Ishikawa (cell line): ENCODE measurements around the gene GRXCR1.

Experiments
- CEBPB ChIP-seq: IDR thresholded peaks from 2 replicates; pipeline ENCODE4 v1.6.1; 2012
- CREB1 ChIP-seq: IDR thresholded peaks from 2 replicates; pipeline ENCODE4 v1.6.1; 2012; ENCODE audit warnings: low read depth
- EGR1 ChIP-seq: IDR thresholded peaks from 2 replicates; pipeline ENCODE4 v1.6.1; 2012
- EP300 ChIP-seq: IDR thresholded peaks from 2 replicates; pipeline ENCODE4 v1.6.1; 2012; ENCODE audit warnings: borderline replicate concordance
- FOXM1 ChIP-seq: IDR thresholded peaks from 2 replicates; pipeline ENCODE4 v1.6.1; 2012; ENCODE audit warnings: low read depth, borderline replicate concordance
- MAX ChIP-seq: IDR thresholded peaks from 2 replicates; pipeline ENCODE4 v1.6.1; 2012
- NFIC ChIP-seq: IDR thresholded peaks from 2 replicates; pipeline ENCODE4 v1.6.1; 2012
- RAD21 ChIP-seq: IDR thresholded peaks from 2 replicates; pipeline ENCODE4 v1.6.1; 2012; ENCODE audit warnings: low read depth
- REST ChIP-seq: IDR thresholded peaks from 2 replicates; pipeline ENCODE4 v1.6.1; 2012; ENCODE audit warnings: low read depth, mild to moderate bottlenecking
- TAF1 ChIP-seq: IDR thresholded peaks from 2 replicates; pipeline ENCODE4 v1.6.1; 2012; ENCODE audit warnings: low read depth, mild to moderate bottlenecking
- TCF12 ChIP-seq: IDR thresholded peaks from 2 replicates; pipeline ENCODE4 v1.6.1; 2012; ENCODE audit warnings: low read depth
- TEAD4 ChIP-seq: IDR thresholded peaks from 2 replicates; pipeline ENCODE4 v1.6.1; 2012
- USF1 ChIP-seq: IDR thresholded peaks from 2 replicates; pipeline ENCODE4 v1.6.1; 2012
- YY1 ChIP-seq: IDR thresholded peaks from 2 replicates; pipeline ENCODE4 v1.6.1; 2012; ENCODE audit warnings: low read depth
- ZBTB7A ChIP-seq: IDR thresholded peaks from 2 replicates; pipeline ENCODE4 v1.6.1; 2012; ENCODE audit warnings: low read depth

GRXCR1 gene

DNA sequence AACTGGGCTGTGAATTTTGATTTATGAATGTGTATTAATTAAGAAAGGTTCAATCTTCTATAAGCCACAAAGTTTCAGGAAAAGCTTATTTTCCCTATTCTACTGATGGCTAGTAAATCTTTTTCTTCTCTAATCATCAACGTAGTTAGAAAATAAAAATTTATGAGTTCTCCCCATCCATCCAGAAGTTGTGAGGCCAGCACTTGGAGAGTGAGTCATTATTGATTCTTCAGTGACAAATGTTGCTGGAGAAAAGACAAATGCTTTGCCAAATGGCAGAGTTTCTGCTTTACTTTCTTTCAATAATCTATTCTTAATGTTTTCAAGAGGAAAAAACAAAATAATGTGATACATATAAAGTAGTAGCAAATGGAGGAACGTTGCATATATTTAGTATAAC, 11.3 kb upstream of the GRXCR1 start:
- TF ChIP-seq RAD21 (no peak), TAF1 (no peak), FOXM1 (no peak), TCF12 (no peak), USF1 (no peak), EGR1 (no peak), YY1 (no peak)

DNA sequence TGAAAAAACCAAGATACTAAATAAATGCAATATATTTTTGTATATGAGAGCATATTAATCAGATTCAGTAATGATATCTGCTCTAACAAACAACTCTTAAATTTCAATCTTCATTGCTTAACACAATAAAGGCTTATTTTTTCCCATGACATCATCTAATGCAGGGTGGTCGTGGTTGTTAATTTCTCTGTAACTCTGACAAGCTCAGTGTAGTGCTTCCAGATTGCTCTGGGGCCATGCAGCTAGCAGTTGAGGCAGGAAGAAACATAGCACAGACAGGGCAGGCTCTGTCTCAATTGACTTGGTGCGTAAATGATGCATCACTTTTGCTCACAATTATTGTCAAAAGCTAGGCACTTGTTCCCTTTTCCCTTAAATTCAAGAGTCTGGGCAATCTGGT, 869 bp upstream of the GRXCR1 start:
- TF ChIP-seq CREB1 (no peak), ZBTB7A (no peak), EGR1 (no peak), MAX (no peak), EP300 (no peak), TCF12 (no peak), CEBPB (no peak), FOXM1 (no peak), TAF1 (no peak)

- TF ChIP-seq FOXM1: no peak
- TF ChIP-seq TEAD4: no peak
- no peak for TF ChIP-seq YY1
- TF ChIP-seq EGR1: no peak
- TF ChIP-seq EP300: no peak
Observed at GRCh38 chr4:42895452-42895851, 2.9 kb downstream of the GRXCR1 start.

GRCh38 chr4:42904986-42905385, 12.5 kb downstream of the GRXCR1 start:
- no peak for TF ChIP-seq NFIC
- no peak for TF ChIP-seq REST
- TF ChIP-seq EGR1: no peak
- no peak for TF ChIP-seq RAD21
- no peak for TF ChIP-seq EP300
- TF ChIP-seq USF1: no peak
- TF ChIP-seq TAF1: no peak
- TF ChIP-seq CEBPB: no peak
- TF ChIP-seq TEAD4: no peak
- TF ChIP-seq TCF12: no peak
- TF ChIP-seq FOXM1: no peak
- TF ChIP-seq MAX: no peak

GRCh38 chr4:42905591-42905990, 13.1 kb downstream of the GRXCR1 start:
- TF ChIP-seq FOXM1: no peak
- no peak for TF ChIP-seq TEAD4
- no peak for TF ChIP-seq REST
- no peak for TF ChIP-seq MAX
- no peak for TF ChIP-seq NFIC
- TF ChIP-seq USF1: no peak
- no peak for TF ChIP-seq CEBPB
- TF ChIP-seq ZBTB7A: no peak
- no peak for TF ChIP-seq TCF12

GRCh38 chr4:42906341-42906740, 13.8 kb downstream of the GRXCR1 start:
- TF ChIP-seq ZBTB7A (no peak), RAD21 (no peak), TAF1 (no peak), NFIC (no peak), YY1 (no peak), TEAD4 (no peak), FOXM1 (no peak), USF1 (no peak), MAX (no peak), CEBPB (no peak), EGR1 (no peak), EP300 (no peak), TCF12 (no peak), REST (no peak), CREB1 (no peak)
